H1 (cell line): Measurements from ENCODE around the gene LSM5. TPM values are rescaled to one million over a fixed set of nuclear protein-coding genes. Genes with fewer than 3 reads are reported as not detected.

Experiments
- CTCF ChIA-PET: fragments of 300-600 bp; sonication (Branson Sonifier 250); formaldehyde crosslinking; loops from one replicate; lab custom pipeline; 2021; ENCODE audit not compliant: partially characterized antibody; lab: Charles Lee
- POLR2A ChIA-PET: fragments of 300-600 bp; sonication (Branson Sonifier 250); formaldehyde crosslinking; loops from one replicate; lab custom pipeline; 2021; ENCODE audit warnings: inconsistent platforms; ENCODE audit not compliant: partially characterized antibody; lab: Charles Lee
- DNase-seq, 2 experiments: peaks; one replicate each; pipeline versions ENCODE4 v3.0.0 to v3.0.0-alpha.2; 2010 to 2022; ENCODE audit warnings: low spot score in 2 of 2, low read depth in 1 of 2, mixed read lengths in 1 of 2
- FAIRE-seq: peaks from 2 replicates; lab custom pipeline; 2011; peaks lifted over from hg19 to GRCh38; lab: Jason Lieb, UNC
- H2AFZ ChIP-seq: 2 replicates; pipeline ENCODE4 v1.8.1; 2012; ENCODE audit warnings: low read length, inconsistent platforms
- H2AK5ac ChIP-seq: 2 replicates; pipeline ENCODE4 v1.6.1; 2013; ENCODE audit warnings: low read depth, low read length
- H2BK120ac ChIP-seq: replicated peaks from 2 replicates; pipeline ENCODE3; 2013; ENCODE audit warnings: low read depth, low read length, inconsistent platforms
- H2BK12ac ChIP-seq: 2 replicates; pipeline ENCODE4 v1.6.1; 2013; ENCODE audit warnings: low read depth, low read length
- H2BK15ac ChIP-seq: 2 replicates; pipeline ENCODE4 v1.6.1; 2013; ENCODE audit warnings: low read length
- H2BK20ac ChIP-seq: 2 replicates; pipeline ENCODE4 v1.6.1; 2013; ENCODE audit warnings: low read length
- H2BK5ac ChIP-seq: 2 replicates; pipeline ENCODE4 v1.6.1; 2013; ENCODE audit warnings: low read depth, low read length
- H3K14ac ChIP-seq: 2 replicates; pipeline ENCODE4 v1.6.1; 2013; ENCODE audit warnings: inconsistent platforms; ENCODE audit not compliant: insufficient read length
- H3K18ac ChIP-seq: 2 replicates; pipeline ENCODE4 v1.6.1; 2013; ENCODE audit warnings: low read length; ENCODE audit errors: extremely low read depth
- H3K23ac ChIP-seq: 2 replicates; pipeline ENCODE4 v1.6.1; 2013; ENCODE audit warnings: inconsistent platforms; ENCODE audit not compliant: insufficient read length
- H3K23me2 ChIP-seq: 2 replicates; pipeline ENCODE4 v1.6.1; 2013; ENCODE audit warnings: low read depth, low read length
- H3K27ac ChIP-seq: 2 replicates; pipeline ENCODE4 v1.6.1; 2011; ENCODE audit warnings: low read depth, low read length, inconsistent platforms
- H3K27me3 ChIP-seq, 4 experiments: replicated peaks in 1 of 4; 1 replicate in 1 of 4; 2 replicates in 3 of 4; pipeline versions ENCODE4 v1.6.1 to v1.8.1; 2011 to 2013; ENCODE audit warnings: low read length in 3 of 4, mild to moderate bottlenecking in 3 of 4, inconsistent platforms in 2 of 4, mixed read lengths in 2 of 4, moderate library complexity in 1 of 4; ENCODE audit not compliant: control insufficient read depth in 3 of 4, insufficient read depth in 3 of 4; ENCODE audit errors: extremely low read depth in 1 of 4
- H3K36me3 ChIP-seq, 4 experiments: 2 replicates each; pipeline versions ENCODE4 v1.6.1 to v1.8.1; 2011 to 2013; ENCODE audit warnings: mild to moderate bottlenecking in 4 of 4, low read length in 3 of 4, moderate library complexity in 2 of 4, control low read depth in 1 of 4, inconsistent platforms in 1 of 4; ENCODE audit not compliant: insufficient read depth in 4 of 4, control insufficient read depth in 2 of 4
- H3K4ac ChIP-seq: replicated peaks from 2 replicates; pipeline ENCODE3; 2013; ENCODE audit warnings: low read length, low read depth, mixed read lengths, inconsistent platforms; ENCODE audit not compliant: insufficient read length
- H3K4me1 ChIP-seq, 4 experiments: replicated peaks in 1 of 4; 1 replicate in 1 of 4; 2 replicates in 3 of 4; pipeline versions ENCODE4 v1.6.1 to v1.8.1; 2011 to 2013; ENCODE audit warnings: low read length in 3 of 4, inconsistent platforms in 2 of 4, mixed read lengths in 1 of 4; ENCODE audit not compliant: insufficient read depth in 4 of 4, control insufficient read depth in 3 of 4
- H3K4me2 ChIP-seq, 2 experiments: 2 replicates each; pipeline versions ENCODE4 v1.6.1 to v1.8.1; 2011 to 2013; ENCODE audit warnings: low read depth in 2 of 2, low read length in 2 of 2, control low read depth in 1 of 2, inconsistent platforms in 1 of 2, mild to moderate bottlenecking in 1 of 2; ENCODE audit not compliant: insufficient read depth in 1 of 2
- H3K4me3 ChIP-seq, 4 experiments: fragments of 200-600, 300-600 bp in 1 of 4; sonication (generic), shearing (Covaris generic), sonication (Bioruptor Twin) in 1 of 4; 2 replicates each; pipeline versions ENCODE4 v1.5.1 to v1.8.1; 2011 to 2016; ENCODE audit warnings: low read length in 4 of 4, low read depth in 3 of 4, control low read depth in 2 of 4, inconsistent platforms in 2 of 4, mild to moderate bottlenecking in 2 of 4, mixed read lengths in 1 of 4, moderate library complexity in 1 of 4; ENCODE audit not compliant: insufficient read depth in 2 of 4; ENCODE audit errors: extremely low read depth in 1 of 4
- H3K56ac ChIP-seq: replicated peaks from 2 replicates; pipeline ENCODE3; 2013; ENCODE audit warnings: low read depth, mild to moderate bottlenecking, mixed read lengths, low read length, inconsistent platforms; ENCODE audit not compliant: insufficient read length
- H3K79me1 ChIP-seq: 2 replicates; pipeline ENCODE4 v1.6.1; 2013; ENCODE audit warnings: low read depth, low read length, control low read depth
- H3K79me2 ChIP-seq, 2 experiments: 2 replicates each; pipeline versions ENCODE4 v1.6.1 to v1.8.1; 2012 to 2013; ENCODE audit warnings: low read length in 2 of 2, mild to moderate bottlenecking in 2 of 2, inconsistent platforms in 1 of 2; ENCODE audit not compliant: insufficient read depth in 2 of 2, control insufficient read depth in 1 of 2
- H3K9ac ChIP-seq, 4 experiments: replicated peaks in 1 of 4; 1 replicate in 1 of 4; 2 replicates in 3 of 4; pipeline versions ENCODE4 v1.6.1 to v1.8.1; 2011 to 2013; ENCODE audit warnings: low read depth in 3 of 4, low read length in 3 of 4, control low read depth in 2 of 4, mild to moderate bottlenecking in 2 of 4, moderate library complexity in 2 of 4, inconsistent platforms in 1 of 4; ENCODE audit errors: extremely low read depth in 1 of 4
- H3K9me3 ChIP-seq, 2 experiments: 2 replicates each; pipeline versions ENCODE4 v1.6.1 to v1.8.1; 2012 to 2013; ENCODE audit warnings: mild to moderate bottlenecking in 2 of 2, moderate library complexity in 2 of 2, control low read depth in 1 of 2, inconsistent platforms in 1 of 2, low read depth in 1 of 2, low read length in 1 of 2, mixed read lengths in 1 of 2; ENCODE audit not compliant: insufficient read depth in 2 of 2
- H4K20me1 ChIP-seq, 2 experiments: replicated peaks in 1 of 2; 2 replicates each; pipeline versions ENCODE3 to v1.8.1; 2011 to 2013; ENCODE audit warnings: inconsistent platforms in 2 of 2, low read length in 2 of 2, mild to moderate bottlenecking in 1 of 2; ENCODE audit not compliant: insufficient read depth in 2 of 2, control insufficient read depth in 1 of 2
- H4K5ac ChIP-seq: 2 replicates; pipeline ENCODE4 v1.6.1; 2013; ENCODE audit warnings: low read length, low read depth, mixed read lengths, inconsistent platforms; ENCODE audit not compliant: insufficient read length
- H4K8ac ChIP-seq: 2 replicates; pipeline ENCODE4 v1.8.0; 2013; ENCODE audit warnings: mild to moderate bottlenecking, moderate library complexity, low read length, inconsistent platforms; ENCODE audit not compliant: insufficient read depth; ENCODE audit errors: extremely low read depth
- H4K91ac ChIP-seq: replicated peaks from 2 replicates; pipeline ENCODE3; 2013; ENCODE audit warnings: low read length, mixed read lengths, inconsistent platforms; ENCODE audit not compliant: insufficient read length
- ASH2L ChIP-seq: fragments of 200-600, 300-600 bp; sonication (generic); IDR thresholded peaks from one replicate; pipeline ENCODE4 v1.7.1; 2017; ENCODE audit warnings: low read length
- BACH1 ChIP-seq: IDR thresholded peaks from 2 replicates; pipeline ENCODE4 v1.6.1; 2012; ENCODE audit warnings: low read length, improper control_type of control experiment
- CBX5 ChIP-seq: fragments of 300-800, 300-1000 bp; sonication (generic); IDR thresholded peaks from 2 replicates; pipeline ENCODE4 v1.7.1; 2016; ENCODE audit warnings: antibody characterized with exemption, low read length, low read depth
- CREB1 ChIP-seq: IDR thresholded peaks from 2 replicates; pipeline ENCODE4 v1.6.1; 2012; ENCODE audit warnings: inconsistent platforms
- EZH2 ChIP-seq: fragments of 200-600 bp; sonication (generic); IDR thresholded peaks from 2 replicates; pipeline ENCODE4 v1.7.1; 2012; ENCODE audit warnings: low read depth, mild to moderate bottlenecking, moderate library complexity, low read length, inconsistent platforms; ENCODE audit not compliant: severe bottlenecking
- KDM5A ChIP-seq: fragments of 200-600 bp; IDR thresholded peaks from 2 replicates; pipeline ENCODE4 v1.7.1; 2012; ENCODE audit warnings: mild to moderate bottlenecking, low read length, inconsistent platforms, mixed read lengths
- POU5F1 ChIP-seq: IDR thresholded peaks from 2 replicates; pipeline ENCODE4 v1.6.1; 2011; ENCODE audit warnings: low read depth, mild to moderate bottlenecking, low read length, moderate library complexity
- RBBP5 ChIP-seq: IDR thresholded peaks from 2 replicates; pipeline ENCODE4 v1.7.1; 2012; ENCODE audit warnings: low read depth, mild to moderate bottlenecking, inconsistent platforms, low read length, moderate library complexity, borderline replicate concordance
- RFX5 ChIP-seq: IDR thresholded peaks from 2 replicates; pipeline ENCODE4 v1.6.1; 2011; ENCODE audit warnings: low read depth, low read length, improper control_type of control experiment, borderline replicate concordance
- SAP30 ChIP-seq: fragments of 300-600 bp; sonication (generic); IDR thresholded peaks from 2 replicates; pipeline ENCODE4 v1.7.1; 2012; ENCODE audit warnings: low read length, moderate library complexity, mild to moderate bottlenecking, inconsistent platforms; ENCODE audit not compliant: insufficient read depth, insufficient replicate concordance
- SIN3A ChIP-seq, 2 experiments: IDR thresholded peaks in 1 of 2; conservative IDR thresholded peaks in 1 of 2; 2 replicates each; pipeline ENCODE4 v1.6.1; 2011 to 2012; ENCODE audit warnings: low read length in 2 of 2, improper control_type of control experiment in 1 of 2, low read depth in 1 of 2, mild to moderate bottlenecking in 1 of 2
- SP1 ChIP-seq: IDR thresholded peaks from 2 replicates; pipeline ENCODE4 v1.6.1; 2011; ENCODE audit warnings: low read depth, low read length
- SP2 ChIP-seq: IDR thresholded peaks from 2 replicates; pipeline ENCODE4 v1.6.1; 2012; ENCODE audit warnings: mild to moderate bottlenecking, low read length, inconsistent platforms
- TBP ChIP-seq: IDR thresholded peaks from 2 replicates; pipeline ENCODE4 v1.6.1; 2011; ENCODE audit warnings: low read depth, low read length, improper control_type of control experiment
- WGBS, 2 experiments: shearing (Covaris generic) in 1 of 2; methylation state at CpG; one replicate each; pipeline versions ENCODE4 v1.1.6 to v1.1.7; 2013 to 2015; ENCODE audit warnings: low lambda C conversion rate in 2 of 2, mixed read lengths in 2 of 2, inconsistent platforms in 1 of 2, low coverage in 1 of 2, missing lambda C conversion rate in 1 of 2; ENCODE audit not compliant: insufficient replicate concordance in 2 of 2, insufficient coverage in 1 of 2, insufficient read length in 1 of 2; ENCODE audit errors: extremely low coverage in 1 of 2, missing lambda C conversion rate in 1 of 2; 5-methylcytosine and 5-hydroxymethylcytosine counted together
- polyA plus RNA-seq, 7 experiments: library from polyadenylated mRNA; depleted of rRNA in 3 of 7; stranded (reverse) in 5 of 7; unstranded in 2 of 7; fragments of >200 nt in 5 of 7; fragments of 200-250 nt in 2 of 7; gene quantifications; 1 replicate in 5 of 7; 2 replicates in 1 of 7; 4 replicates in 1 of 7; pipeline versions ENCODE4 v1.2.1 to v1.2.3, GENCODE V29; 2011 to 2013; ENCODE audit warnings: missing spikeins in 2 of 7, mixed read lengths in 2 of 7
- total RNA-seq: library from RNA; stranded (reverse); fragmentation: NEBNext Ultra II Directional; extraction: Animal tissue kit (Norgen Biotek cat#: 25700); gene quantifications from 2 replicates; pipeline ENCODE4 v1.2.1, GENCODE V29; 2021

LSM5 gene
- total and polyA plus RNA-seq, 2 of the 8 experiments (the other 6 are each of a cell fraction or from before 2014, with no cell fraction given) = 58.9 to 103 TPM

- Histone ChIP-seq H2AFZ (no peak overlapping the region), H3K27ac (no peak overlapping the region), H3K4me3 (no peak overlapping the region), H2BK20ac (no peak overlapping the region), H3K79me2 (peaks cover 2 to 65% of the 10 kb centered on the region in 2 experiments), H3K23ac (no peak overlapping the region), H3K56ac (no peak overlapping the region), H3K4me2 (no peak overlapping the region), H4K20me1 (no peaks in the 10 kb centered on the region), H3K27me3 (no peaks in the 10 kb centered on the region), H3K36me3 (peaks cover 0 to 46% (median 20%) of the 10 kb centered on the region in 4 experiments; a peak in 6 of 8 replicates), H2BK15ac (no peak overlapping the region), H4K8ac (no peak overlapping the region), H4K5ac (no peak overlapping the region), H3K4ac (no peak overlapping the region), H3K18ac (no peak overlapping the region), H3K23me2 (no peaks in the 10 kb centered on the region), H2BK12ac (no peak overlapping the region), H2AK5ac (no peak overlapping the region), H2BK120ac (no peak overlapping the region), H3K9me3 (peaks cover 44 to 53% of the 10 kb centered on the region in 2 experiments), H2BK5ac (no peak overlapping the region), H3K9ac (no peak overlapping the region), H3K14ac (no peak overlapping the region), H3K79me1 (no peaks in the 10 kb centered on the region; the same call in 1 of the 2 replicates), H3K4me1 (peaks cover 2 to 10% (median 6%) of the 10 kb centered on the region in 4 experiments; a peak in 4 of 7 replicates), H4K91ac (no peak overlapping the region)
- DNase-seq = no peak
- ChIA-PET CTCF (no interaction called here), POLR2A (interaction anchor here (2.3 kb wide), 1 partner anchor 21 kb away, joined by 13 read pairs; the partner anchor contains the start of gene AVL9)
- no peak for FAIRE-seq
- WGBS, 2 experiments = 94% methylated on average over 3 of the region's 3 CpGs; no CpG with 5 or more reads in 1 of the 2 experiments
- no peak for TF ChIP-seq ASH2L
- TF ChIP-seq SP2 = no peak
- no peak for TF ChIP-seq POU5F1
- no peak for TF ChIP-seq SIN3A (conservative IDR thresholded peaks at IDR 0.05 in 1 of 2, IDR thresholded peaks at IDR 0.05 in 1 of 2; ENCODE audit: low read depth in 1 of 2, low read length in 2 of 2)
- no peak for TF ChIP-seq KDM5A
- no peak for TF ChIP-seq RFX5
- no peak for TF ChIP-seq CREB1
- no peak for TF ChIP-seq TBP
- no peak for TF ChIP-seq EZH2
- TF ChIP-seq SP1 = no peak
- TF ChIP-seq SAP30 = no peak
- TF ChIP-seq CBX5 = no peak
- no peak for TF ChIP-seq BACH1
- no peak for TF ChIP-seq RBBP5
These were observed 26.4 kb upstream of the LSM5 start for GRCh38 chr7:32516551-32517100.
